K562 (cell line): ENCODE measurements around the gene AGBL1. TPM values are rescaled to one million over a fixed set of nuclear protein-coding genes. Genes with fewer than 3 reads are reported as not detected.

Experiments used
- ETV1 ChIP-seq: fragments of 450-650 bp; conservative IDR thresholded peaks from 2 replicates; pipeline ENCODE4 v1.6.1; 2016; ENCODE audit warnings: missing genetic modification characterization, control low read depth, low read depth, missing compliant biosample characterization
- LARP7 ChIP-seq: fragments of 450-650 bp; IDR thresholded peaks from 2 replicates; pipeline ENCODE4 v1.6.1; 2016
- SMAD4 ChIP-seq: fragments of 250-450 bp; sonication (Bioruptor Pico); conservative IDR thresholded peaks from 2 replicates; pipeline ENCODE4 v1.8.0; 2021; ENCODE audit warnings: inconsistent platforms, mild to moderate bottlenecking, moderate library complexity
- ZBED1 ChIP-seq: IDR thresholded peaks from 2 replicates; pipeline ENCODE4 v1.6.1; 2014
- ZNF140 ChIP-seq: fragments of 250-450 bp; sonication (Bioruptor Pico); IDR thresholded peaks from 2 replicates; pipeline ENCODE4 v1.8.0; 2021; ENCODE audit warnings: moderate library complexity, mild to moderate bottlenecking, inconsistent platforms
- ZNF282 ChIP-seq: sonication (generic); formaldehyde crosslinking; IDR thresholded peaks from 2 replicates; pipeline ENCODE4 v1.8.1; 2023; ENCODE audit warnings: missing genetic modification reagents
- polyA plus RNA-seq, 8 experiments: library from polyadenylated mRNA; depleted of rRNA in 4 of 8; stranded (reverse) in 5 of 8; unstranded in 3 of 8; fragments of >200 nt; fragmentation: Nextera tagmentation in 2 of 8; fragmentation: Illumina TruSeq in 1 of 8; extraction: Ambion mirVana in 2 of 8; extraction: Trizol in 1 of 8; gene quantifications; 2 replicates each; pipeline versions ENCODE4 v1.2.1 to v1.2.3, GENCODE V29; 2011 to 2014; ENCODE audit warnings: inconsistent platforms in 1 of 8, missing spikeins in 1 of 8
- total RNA-seq, 7 experiments: library from RNA; depleted of rRNA in 6 of 7; stranded (reverse); fragments of >200 nt in 6 of 7; fragmentation: Illumina TruSeq in 2 of 7; extraction: Trizol in 2 of 7; gene quantifications; 2 replicates each; pipeline versions ENCODE4 v1.2.1 to v1.2.3, GENCODE V29; 2011 to 2021; ENCODE audit warnings: low replicate concordance in 1 of 7
- TF ChIP-seq, protein P1 (sequence below): fragments of 250-450 bp; sonication (Bioruptor Pico); IDR thresholded peaks from 2 replicates; pipeline ENCODE4 v1.4.0; 2020; ENCODE audit warnings: mild to moderate bottlenecking
- TF ChIP-seq, protein P2 (sequence below): fragments of 250-450 bp; sonication (Bioruptor Pico); IDR thresholded peaks from 2 replicates; pipeline ENCODE4 v1.5.0; 2020; ENCODE audit warnings: mild to moderate bottlenecking, borderline replicate concordance
- TF ChIP-seq, protein P3 (sequence below): IDR thresholded peaks from 3 replicates; pipeline ENCODE4 v1.6.1; 2011; ENCODE audit warnings: borderline replicate concordance, mild to moderate bottlenecking; ENCODE audit not compliant: insufficient read length, insufficient read depth
- TF ChIP-seq, protein P4 (sequence below): sonication (generic); formaldehyde crosslinking; IDR thresholded peaks from 2 replicates; pipeline ENCODE4 v1.8.0; 2022; ENCODE audit warnings: missing genetic modification reagents, mild to moderate bottlenecking, moderate library complexity, borderline replicate concordance

AGBL1 gene
- total and polyA plus RNA-seq, 9 of the 15 experiments (the other 6 are each of a cell fraction or from before 2014, with no cell fraction given), result not detected

DNA sequence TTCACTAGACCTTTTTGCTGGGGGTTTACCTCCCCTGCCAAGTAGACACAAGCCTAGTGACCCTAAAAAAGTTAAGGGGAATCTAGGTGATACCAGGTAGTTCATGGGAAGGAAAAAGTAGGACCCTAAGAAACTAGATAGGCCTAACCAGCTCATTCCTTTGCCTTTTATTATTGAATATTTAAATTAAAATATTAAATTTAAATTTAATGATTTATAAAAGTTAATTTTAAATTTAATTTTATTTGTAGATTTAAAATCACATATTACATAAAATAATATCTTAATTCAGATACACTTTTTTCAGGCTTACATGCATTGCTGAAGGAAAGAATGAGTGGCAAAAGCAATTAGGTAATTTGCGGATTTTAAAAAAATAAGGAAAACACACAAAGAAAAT lies 584.9 kb downstream of the AGBL1 start (continued):
- TF ChIP-seq ZNF282 (CRISPR knock-in tag) (no peak), LARP7 (no peak), ZNF140 (CRISPR knock-in tag) (no peak), SMAD4 (no peak), ETV1 (tag) (no peak), ZBED1 (no peak)
- TF ChIP-seq, protein P1, sequence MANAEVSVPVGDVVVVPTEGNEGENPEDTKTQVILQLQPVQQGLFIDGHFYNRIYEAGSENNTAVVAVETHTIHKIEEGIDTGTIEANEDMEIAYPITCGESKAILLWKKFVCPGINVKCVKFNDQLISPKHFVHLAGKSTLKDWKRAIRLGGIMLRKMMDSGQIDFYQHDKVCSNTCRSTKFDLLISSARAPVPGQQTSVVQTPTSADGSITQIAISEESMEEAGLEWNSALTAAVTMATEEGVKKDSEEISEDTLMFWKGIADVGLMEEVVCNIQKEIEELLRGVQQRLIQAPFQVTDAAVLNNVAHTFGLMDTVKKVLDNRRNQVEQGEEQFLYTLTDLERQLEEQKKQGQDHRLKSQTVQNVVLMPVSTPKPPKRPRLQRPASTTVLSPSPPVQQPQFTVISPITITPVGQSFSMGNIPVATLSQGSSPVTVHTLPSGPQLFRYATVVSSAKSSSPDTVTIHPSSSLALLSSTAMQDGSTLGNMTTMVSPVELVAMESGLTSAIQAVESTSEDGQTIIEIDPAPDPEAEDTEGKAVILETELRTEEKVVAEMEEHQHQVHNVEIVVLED (CRISPR knock-in tag), result no peak
- TF ChIP-seq, protein P2, sequence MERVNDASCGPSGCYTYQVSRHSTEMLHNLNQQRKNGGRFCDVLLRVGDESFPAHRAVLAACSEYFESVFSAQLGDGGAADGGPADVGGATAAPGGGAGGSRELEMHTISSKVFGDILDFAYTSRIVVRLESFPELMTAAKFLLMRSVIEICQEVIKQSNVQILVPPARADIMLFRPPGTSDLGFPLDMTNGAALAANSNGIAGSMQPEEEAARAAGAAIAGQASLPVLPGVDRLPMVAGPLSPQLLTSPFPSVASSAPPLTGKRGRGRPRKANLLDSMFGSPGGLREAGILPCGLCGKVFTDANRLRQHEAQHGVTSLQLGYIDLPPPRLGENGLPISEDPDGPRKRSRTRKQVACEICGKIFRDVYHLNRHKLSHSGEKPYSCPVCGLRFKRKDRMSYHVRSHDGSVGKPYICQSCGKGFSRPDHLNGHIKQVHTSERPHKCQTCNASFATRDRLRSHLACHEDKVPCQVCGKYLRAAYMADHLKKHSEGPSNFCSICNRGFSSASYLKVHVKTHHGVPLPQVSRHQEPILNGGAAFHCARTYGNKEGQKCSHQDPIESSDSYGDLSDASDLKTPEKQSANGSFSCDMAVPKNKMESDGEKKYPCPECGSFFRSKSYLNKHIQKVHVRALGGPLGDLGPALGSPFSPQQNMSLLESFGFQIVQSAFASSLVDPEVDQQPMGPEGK, result no peak
- TF ChIP-seq, protein P3, sequence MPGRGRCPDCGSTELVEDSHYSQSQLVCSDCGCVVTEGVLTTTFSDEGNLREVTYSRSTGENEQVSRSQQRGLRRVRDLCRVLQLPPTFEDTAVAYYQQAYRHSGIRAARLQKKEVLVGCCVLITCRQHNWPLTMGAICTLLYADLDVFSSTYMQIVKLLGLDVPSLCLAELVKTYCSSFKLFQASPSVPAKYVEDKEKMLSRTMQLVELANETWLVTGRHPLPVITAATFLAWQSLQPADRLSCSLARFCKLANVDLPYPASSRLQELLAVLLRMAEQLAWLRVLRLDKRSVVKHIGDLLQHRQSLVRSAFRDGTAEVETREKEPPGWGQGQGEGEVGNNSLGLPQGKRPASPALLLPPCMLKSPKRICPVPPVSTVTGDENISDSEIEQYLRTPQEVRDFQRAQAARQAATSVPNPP, result no peak
- TF ChIP-seq, protein P4, sequence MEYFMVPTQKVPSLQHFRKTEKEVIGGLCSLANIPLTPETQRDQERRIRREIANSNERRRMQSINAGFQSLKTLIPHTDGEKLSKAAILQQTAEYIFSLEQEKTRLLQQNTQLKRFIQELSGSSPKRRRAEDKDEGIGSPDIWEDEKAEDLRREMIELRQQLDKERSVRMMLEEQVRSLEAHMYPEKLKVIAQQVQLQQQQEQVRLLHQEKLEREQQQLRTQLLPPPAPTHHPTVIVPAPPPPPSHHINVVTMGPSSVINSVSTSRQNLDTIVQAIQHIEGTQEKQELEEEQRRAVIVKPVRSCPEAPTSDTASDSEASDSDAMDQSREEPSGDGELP, result no peak
